ENCODE measurements around the gene SLC66A2. TPM values are rescaled to one million over a fixed set of nuclear protein-coding genes. Genes with fewer than 3 reads are reported as not detected.

Gene SLC66A2
- total and polyA plus RNA-seq, 2 experiments from 2014 or later, result 33.1 to 67.0 TPM

- TF ChIP-seq EZH2 (IDR thresholded peaks at IDR 0.05; ENCODE audit: insufficient read depth, poor library complexity, severe bottlenecking) (no peak), EZH2phosphoT487 (IDR thresholded peaks at IDR 0.05; ENCODE audit: insufficient read depth, low read depth) (no peak)
- in situ Hi-C loops (cut with MboI), result no loop called here
- Histone ChIP-seq H3K79me2 (ENCODE audit: insufficient read depth) (peaks cover 71% of the 10 kb centered on the region), H3K9me2 (ENCODE audit: insufficient read depth) (no peaks in the 10 kb centered on the region), H3K4me1 (ENCODE audit: insufficient read depth) (no peaks in the 10 kb centered on the region), H3K27me3 (replicated peaks; ENCODE audit: insufficient read depth) (no peaks in the 10 kb centered on the region), H3K4me2 (ENCODE audit: unreplicated experiment) (no peak overlapping the region), H3K9me3 (ENCODE audit: low read depth) (peaks cover 8% of the 10 kb centered on the region), H3K27ac (no peak overlapping the region), H3K36me3 (ENCODE audit: low read depth) (peaks cover 18% of the 10 kb centered on the region), H3F3A (ENCODE audit: insufficient read depth) (peaks cover 12% of the 10 kb centered on the region; the same call in 1 of the 2 replicates), H2AFZ (no peak overlapping the region), H3K9ac (no peak overlapping the region), H4K20me1 (ENCODE audit: insufficient read depth) (0 out of 2 replicates have a peak, but pooled peaks cover 6% of the 10 kb centered on the region), H3K4me3 (no peak overlapping the region)
- 95 to 97% methylated on average over 11 of the region's 11 CpGs for whole genome bisulfite sequencing, 2 experiments (ENCODE audit: low coverage in 1 of 2, low lambda C conversion rate in 2 of 2, missing lambda C conversion rate in 2 of 2)
- DNase-seq, result no peak
These were observed 25.1 kb downstream of the SLC66A2 start for GRCh38 chr18:79926306-79926705.

- Histone ChIP-seq H3K79me2 (ENCODE audit: insufficient read depth) (peaks cover 58% of the 10 kb centered on the region), H4K20me1 (ENCODE audit: insufficient read depth) (0 out of 2 replicates have a peak, but pooled peaks cover 6% of the 10 kb centered on the region), H3K4me1 (ENCODE audit: insufficient read depth) (no peaks in the 10 kb centered on the region), H3K4me2 (ENCODE audit: unreplicated experiment) (no peak overlapping the region), H3K9me3 (ENCODE audit: low read depth) (peaks cover 3% of the 10 kb centered on the region), H3F3A (ENCODE audit: insufficient read depth) (peaks cover 6% of the 10 kb centered on the region; the same call in 1 of the 2 replicates), H3K36me3 (ENCODE audit: low read depth) (peaks cover 10% of the 10 kb centered on the region), H3K27ac (no peak overlapping the region), H3K9me2 (ENCODE audit: insufficient read depth) (no peaks in the 10 kb centered on the region), H3K4me3 (no peak overlapping the region), H3K27me3 (replicated peaks; ENCODE audit: insufficient read depth) (no peaks in the 10 kb centered on the region), H3K9ac (no peak overlapping the region), H2AFZ (no peak overlapping the region)
- TF ChIP-seq EZH2 (IDR thresholded peaks at IDR 0.05; ENCODE audit: insufficient read depth, poor library complexity, severe bottlenecking) (no peak), EZH2phosphoT487 (IDR thresholded peaks at IDR 0.05; ENCODE audit: insufficient read depth, low read depth) (no peak)
- WGBS, 2 experiments (ENCODE audit: low coverage in 1 of 2, low lambda C conversion rate in 2 of 2, missing lambda C conversion rate in 2 of 2), result 83% methylated on average over 25 of the region's 25 CpGs
- no peak for DNase-seq
- in situ Hi-C loops (cut with MboI), result no loop called here
These were observed 26.4 kb downstream of the SLC66A2 start for GRCh38 chr18:79924814-79925731.

GRCh38 chr18:79923896-79924585 lies 27.4 kb downstream of the SLC66A2 start:
- H3K4me2 ChIP-seq (ENCODE audit: unreplicated experiment), result no peak overlapping the region
- no peaks in the 10 kb centered on the region for H3K27me3 ChIP-seq (replicated peaks; ENCODE audit: insufficient read depth)
- no peaks in the 10 kb centered on the region for H3K9me2 ChIP-seq (ENCODE audit: insufficient read depth)
- no peaks in the 10 kb centered on the region for H3K9me3 ChIP-seq (ENCODE audit: low read depth)
- no peak overlapping the region for H2AFZ ChIP-seq
- no peak for DNase-seq
- H4K20me1 ChIP-seq (ENCODE audit: insufficient read depth), result 0 out of 2 replicates have a peak, but pooled peaks cover 2% of the 10 kb centered on the region
- no peaks in the 10 kb centered on the region for H3K4me1 ChIP-seq (ENCODE audit: insufficient read depth)
- H3K27ac ChIP-seq, result no peak overlapping the region
- peaks cover 48% of the 10 kb centered on the region for H3K79me2 ChIP-seq (ENCODE audit: insufficient read depth)
- no peak overlapping the region for H3K9ac ChIP-seq
- H3F3A ChIP-seq (ENCODE audit: insufficient read depth), result no peaks in the 10 kb centered on the region
- in situ Hi-C loops (cut with MboI), result no loop called here
- TF ChIP-seq EZH2 (IDR thresholded peaks at IDR 0.05; ENCODE audit: insufficient read depth, poor library complexity, severe bottlenecking) (no peak), EZH2phosphoT487 (IDR thresholded peaks at IDR 0.05; ENCODE audit: insufficient read depth, low read depth) (no peak)
- H3K4me3 ChIP-seq, result no peak overlapping the region
- H3K36me3 ChIP-seq (ENCODE audit: low read depth), result peaks cover under 1% of the 10 kb centered on the region
- 96 to 98% methylated on average over 26 of the region's 26 CpGs for WGBS, 2 experiments (ENCODE audit: low coverage in 1 of 2, low lambda C conversion rate in 2 of 2, missing lambda C conversion rate in 2 of 2)

GRCh38 chr18:79922971-79923411 lies 28.5 kb downstream of the SLC66A2 start:
- no peak overlapping the region for H3K4me3 ChIP-seq

More at GRCh38 chr18:79922971-79923411, 28.5 kb downstream of the SLC66A2 start:
- no peak for DNase-seq
- Histone ChIP-seq H4K20me1 (ENCODE audit: insufficient read depth) (no peaks in the 10 kb centered on the region), H3K27ac (no peak overlapping the region), H3K9me3 (ENCODE audit: low read depth) (no peaks in the 10 kb centered on the region), H3K36me3 (ENCODE audit: low read depth) (no peaks in the 10 kb centered on the region; the same call in 1 of the 2 replicates), H3K4me2 (ENCODE audit: unreplicated experiment) (no peak overlapping the region), H3K4me1 (ENCODE audit: insufficient read depth) (no peaks in the 10 kb centered on the region), H3F3A (ENCODE audit: insufficient read depth) (no peaks in the 10 kb centered on the region), H3K9me2 (ENCODE audit: insufficient read depth) (no peaks in the 10 kb centered on the region), H2AFZ (no peak overlapping the region), H3K9ac (no peak overlapping the region), H3K27me3 (replicated peaks; ENCODE audit: insufficient read depth) (no peaks in the 10 kb centered on the region), H3K79me2 (ENCODE audit: insufficient read depth) (peaks cover 38% of the 10 kb centered on the region)
- in situ Hi-C loops (cut with MboI), result no loop called here
- WGBS, 2 experiments (ENCODE audit: low coverage in 1 of 2, low lambda C conversion rate in 2 of 2, missing lambda C conversion rate in 2 of 2), result 91 to 95% methylated on average over 8 to 17 of the region's 17 CpGs
- TF ChIP-seq EZH2phosphoT487 (IDR thresholded peaks at IDR 0.05; ENCODE audit: insufficient read depth, low read depth), result no peak
- TF ChIP-seq EZH2 (IDR thresholded peaks at IDR 0.05; ENCODE audit: insufficient read depth, poor library complexity, severe bottlenecking), result no peak

Data from GM23248 (cell line).